ENCODE data around the gene NRROS.
A peak's percentile ranks its signal among the peaks of the same experiment; 100 is the strongest.
"Not testable (repeated sequence)": the region's sequence is repeated elsewhere in the genome, so short reads cannot be mapped to it uniquely, and the experiment has no call there.

Gene NRROS

DNA sequence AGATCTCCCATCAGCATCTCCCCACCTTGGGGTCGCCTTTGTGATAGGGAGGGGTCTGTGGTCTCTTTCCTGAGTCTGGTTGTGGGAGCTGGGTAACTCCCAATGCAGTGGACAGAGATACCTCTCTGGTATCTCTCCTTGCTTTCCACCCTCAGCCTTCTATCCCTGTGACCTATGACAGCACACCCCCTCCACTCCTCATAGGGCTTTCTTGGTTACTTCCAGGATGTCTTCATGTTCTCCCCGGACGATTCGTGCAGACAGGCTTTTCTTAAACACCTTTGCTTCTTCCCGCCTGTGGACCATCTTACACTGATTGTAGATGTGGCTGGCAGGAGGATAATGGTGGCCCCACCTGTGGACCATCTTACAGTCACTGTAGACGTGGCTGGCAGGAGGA lies 14.2 kb upstream of the NRROS start:
- DNase-seq: no peak

DNA sequence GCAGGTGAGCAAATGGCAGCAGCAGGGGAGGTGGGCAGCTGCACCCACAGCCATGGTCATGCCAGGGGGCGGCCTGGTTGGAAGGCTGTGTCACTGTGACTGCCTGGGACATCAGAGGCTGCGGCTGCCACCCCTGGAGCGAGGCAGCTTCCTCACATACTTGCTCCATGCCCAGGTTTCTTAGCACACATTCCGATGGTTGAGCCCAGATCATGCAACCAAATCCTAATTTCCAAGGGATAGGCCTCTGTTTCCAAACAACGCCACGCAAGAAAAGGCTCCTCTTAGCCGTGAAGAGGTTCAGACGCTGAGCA lies 11.6 kb upstream of the NRROS start:
- no peak for DNase-seq

DNA sequence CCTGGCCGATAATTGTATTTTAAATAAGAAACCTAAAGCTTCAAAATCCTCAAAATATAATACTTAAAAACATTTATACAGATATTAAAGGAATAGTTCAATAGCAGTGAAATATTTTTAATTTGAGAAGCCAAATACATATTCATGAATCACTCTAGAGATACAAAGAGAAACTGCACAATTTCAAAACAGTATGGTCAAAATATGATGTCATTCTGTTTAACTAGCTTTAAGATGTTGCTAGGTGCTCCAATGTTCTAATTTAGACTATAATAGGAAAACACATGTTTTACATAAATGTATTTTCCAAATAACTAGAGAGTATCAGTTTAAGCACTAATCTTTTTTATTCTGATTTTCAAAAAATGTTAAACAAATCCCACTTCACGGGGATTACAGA lies 10.3 kb upstream of the NRROS start:
- DNase-seq: no peak

DNA sequence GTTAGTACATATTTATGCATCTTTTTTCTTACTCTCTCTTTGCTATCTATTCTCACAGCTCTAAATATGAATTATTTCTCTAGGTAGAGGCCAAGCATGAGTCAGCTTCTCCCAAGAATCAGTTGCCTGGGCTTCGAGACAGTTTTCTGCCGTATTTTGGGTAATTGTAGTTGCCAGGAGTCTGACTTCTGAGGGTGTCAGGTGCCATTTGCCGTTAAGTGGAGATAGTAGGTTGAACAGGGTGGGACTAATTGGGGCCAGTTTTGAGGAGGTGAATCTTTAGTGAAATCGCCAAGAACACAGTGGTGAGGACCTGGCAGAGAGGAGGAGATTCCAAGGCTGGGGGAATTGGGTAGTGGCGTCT lies 7.8 kb upstream of the NRROS start:
- no peak for DNase-seq

GRCh38 chr3:196632046-196632751 lies 7.3 kb upstream of the NRROS start:
- DNase-seq: peak; percentile 57

GRCh38 chr3:196633555-196634151 lies 5.8 kb upstream of the NRROS start:
- DNase-seq: no peak

DNA sequence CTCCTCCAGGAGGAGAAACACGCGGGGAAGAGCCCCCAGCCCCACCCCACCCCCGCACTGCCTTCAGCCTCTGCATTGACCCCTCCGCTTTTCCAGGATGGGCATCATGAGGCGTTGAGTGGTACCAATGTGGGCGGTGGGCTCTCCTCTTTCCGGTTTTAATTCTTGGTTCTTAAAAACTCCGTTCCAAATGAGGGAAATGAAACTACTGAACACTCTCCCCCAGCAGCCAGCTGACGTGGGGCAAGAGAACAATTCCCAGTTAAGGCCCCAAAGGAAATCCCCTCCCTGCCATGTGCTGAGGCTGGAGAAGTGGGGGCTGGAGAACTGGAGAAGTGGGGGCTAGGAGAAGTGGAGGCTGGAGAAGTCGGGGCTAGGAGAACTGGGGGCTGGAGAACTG lies 5.3 kb upstream of the NRROS start:
- no peak for DNase-seq

DNA sequence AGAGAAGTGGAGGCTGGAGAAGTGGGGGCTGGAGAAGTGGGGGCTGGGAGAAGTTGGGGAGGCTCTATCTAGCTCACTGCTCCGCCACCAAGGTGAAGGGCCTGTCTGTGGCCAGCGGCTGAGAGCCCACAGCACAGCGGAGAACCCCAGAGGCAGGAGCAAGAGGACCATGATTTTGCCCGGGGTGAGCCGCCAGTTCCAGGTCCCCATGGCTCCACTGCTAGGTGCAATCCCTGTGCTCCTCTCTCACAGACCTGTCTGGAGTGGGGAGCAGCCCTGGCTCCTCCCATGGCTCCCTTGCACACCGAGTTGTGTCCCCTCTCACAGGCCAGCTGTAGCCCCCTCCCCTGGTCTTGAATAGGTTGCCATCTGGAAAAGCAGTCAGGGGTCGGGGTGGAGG lies 4.7 kb upstream of the NRROS start:
- DNase-seq: no peak

- DNase-seq: no peak
These were observed 2.8 kb upstream of the NRROS start for GRCh38 chr3:196636369-196637349.

GRCh38 chr3:196637941-196638340 lies 1.6 kb upstream of the NRROS start:
- not testable (repeated sequence) for DNase-seq

DNA sequence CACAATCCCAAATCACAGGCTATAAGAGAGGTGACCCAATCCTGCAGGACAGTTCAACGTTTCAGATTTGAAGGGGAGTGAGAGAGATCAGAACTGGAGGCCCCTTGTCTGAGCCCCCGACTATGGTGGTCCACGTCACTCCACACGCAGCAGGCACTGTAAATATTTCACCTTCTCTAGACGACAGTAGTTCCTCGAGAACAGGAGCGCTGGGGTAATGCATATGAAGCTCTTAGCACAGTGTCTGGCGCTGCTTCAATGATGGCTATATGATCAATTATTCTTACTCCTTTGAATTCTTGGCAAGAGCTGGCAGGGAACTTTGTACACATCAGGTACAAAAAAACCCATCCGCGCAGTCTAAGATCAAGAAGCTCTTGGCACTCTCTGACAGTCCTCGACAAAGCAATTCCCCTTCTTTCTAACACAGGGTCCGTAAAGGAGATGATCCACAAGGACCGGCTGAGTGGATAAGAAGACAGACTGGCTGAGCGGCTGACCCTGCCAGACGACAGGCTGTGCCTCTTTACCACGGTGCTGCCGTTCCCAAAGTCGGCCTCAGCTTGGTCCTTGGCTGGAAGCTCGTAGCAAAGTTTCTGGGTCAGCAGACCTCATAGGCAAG lies 522 bp upstream of the NRROS start:
- no peak for DNase-seq

- DNase-seq: no peak
These were observed 964 bp downstream of the NRROS start for GRCh38 chr3:196640297-196641018.

DNA sequence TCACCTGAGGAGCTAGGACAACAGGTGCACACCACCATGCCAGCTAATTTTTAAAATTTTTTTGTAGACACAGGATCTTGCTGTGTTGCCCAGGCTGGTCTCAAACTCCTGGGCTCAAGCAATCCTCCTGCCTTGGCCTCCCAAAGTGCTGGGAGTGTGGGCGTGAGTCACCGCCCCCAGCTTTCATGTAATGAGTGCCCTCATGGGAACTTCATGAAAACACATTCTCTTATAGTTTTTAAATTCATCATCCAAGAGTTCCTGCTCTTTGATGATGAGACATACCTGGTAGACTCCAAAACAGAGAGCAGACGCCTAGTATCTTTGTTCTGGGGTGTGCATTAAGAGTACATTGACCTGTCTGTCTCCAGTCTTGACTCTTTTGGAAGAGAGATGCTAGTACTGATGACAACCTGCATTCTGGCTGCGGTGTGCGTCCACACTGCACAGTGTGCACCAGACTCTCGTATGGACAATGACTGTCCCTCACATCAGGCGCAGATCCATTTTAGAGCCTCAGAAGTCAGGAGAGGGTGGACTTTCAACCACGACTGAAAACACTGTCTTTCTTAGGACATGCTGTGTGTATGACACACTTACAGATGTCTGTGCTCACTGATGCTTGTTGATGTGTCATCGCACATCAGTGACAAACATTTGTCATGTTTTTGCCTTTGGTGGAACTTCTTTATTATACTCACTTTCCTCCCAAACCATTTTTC lies 2.0 kb downstream of the NRROS start:
- no peak for DNase-seq

- DNase-seq: no peak
These were observed 2.9 kb downstream of the NRROS start for GRCh38 chr3:196642434-196642833.

DNA sequence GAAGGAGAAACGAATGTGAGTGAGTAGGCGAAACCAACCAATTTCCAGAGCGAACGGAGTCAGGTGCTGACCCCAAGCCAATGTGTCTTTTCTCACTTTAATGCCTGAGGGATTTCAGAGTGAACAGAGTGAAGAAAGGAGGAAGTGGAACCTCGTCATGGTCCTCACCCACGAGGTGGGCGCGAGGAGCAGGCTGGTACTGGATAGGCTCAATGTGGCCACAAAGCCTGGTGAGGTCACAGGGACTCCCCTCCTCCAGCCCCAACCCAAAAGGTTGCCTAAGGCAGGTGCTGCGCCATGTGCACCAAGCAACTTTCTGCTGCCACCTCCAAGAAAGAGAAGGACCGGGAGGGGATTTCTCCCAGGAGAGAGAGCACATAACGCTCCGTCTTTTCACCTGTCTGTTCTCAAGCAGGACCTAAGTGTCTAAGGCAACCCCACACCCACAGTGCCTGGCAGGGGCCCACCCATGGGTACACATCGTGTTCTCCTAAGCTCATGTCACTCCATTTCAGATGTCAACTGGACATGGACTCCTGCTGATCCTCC lies 3.8 kb downstream of the NRROS start:
- no peak for DNase-seq

DNA sequence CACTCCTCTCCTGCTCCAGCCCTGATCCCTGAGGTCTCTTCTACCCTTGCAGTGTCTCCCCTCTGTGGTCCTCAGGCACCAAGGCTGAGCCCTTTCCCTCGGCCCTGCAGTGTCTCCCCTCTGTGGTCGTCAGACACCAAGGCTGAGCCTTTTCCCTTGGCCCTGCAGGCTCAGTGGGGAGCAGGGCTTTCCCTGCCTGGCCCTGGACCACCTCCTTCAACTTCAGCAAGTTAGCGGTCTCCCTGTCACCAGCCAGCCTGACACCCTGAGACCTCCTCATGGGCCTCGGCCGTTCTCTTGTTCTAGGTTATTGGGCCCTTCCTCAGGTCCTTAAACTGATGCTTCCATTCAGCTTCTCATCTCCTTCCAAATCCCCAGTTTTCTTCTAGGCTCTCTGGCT lies 4.3 kb downstream of the NRROS start:
- no peak for DNase-seq

DNA sequence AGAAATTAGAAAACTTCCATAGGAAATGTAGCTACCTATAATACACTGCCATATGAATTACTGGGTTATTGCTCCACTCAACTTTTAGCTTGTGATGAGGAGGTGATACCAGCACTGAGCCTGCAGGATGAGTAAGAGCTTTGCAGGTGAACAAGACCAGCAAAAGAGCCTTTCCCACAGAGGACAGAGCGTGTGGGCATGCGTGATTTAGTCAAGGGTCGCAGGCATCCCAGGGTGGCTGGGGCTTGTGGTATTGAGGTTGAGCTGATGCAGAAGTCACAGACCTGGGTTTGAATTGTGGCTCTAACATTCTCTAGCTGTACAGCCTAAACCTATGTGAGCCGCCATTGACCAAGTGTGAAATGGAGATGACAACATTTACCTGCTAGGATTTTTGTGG lies 5.6 kb downstream of the NRROS start:
- no peak for DNase-seq

DNA sequence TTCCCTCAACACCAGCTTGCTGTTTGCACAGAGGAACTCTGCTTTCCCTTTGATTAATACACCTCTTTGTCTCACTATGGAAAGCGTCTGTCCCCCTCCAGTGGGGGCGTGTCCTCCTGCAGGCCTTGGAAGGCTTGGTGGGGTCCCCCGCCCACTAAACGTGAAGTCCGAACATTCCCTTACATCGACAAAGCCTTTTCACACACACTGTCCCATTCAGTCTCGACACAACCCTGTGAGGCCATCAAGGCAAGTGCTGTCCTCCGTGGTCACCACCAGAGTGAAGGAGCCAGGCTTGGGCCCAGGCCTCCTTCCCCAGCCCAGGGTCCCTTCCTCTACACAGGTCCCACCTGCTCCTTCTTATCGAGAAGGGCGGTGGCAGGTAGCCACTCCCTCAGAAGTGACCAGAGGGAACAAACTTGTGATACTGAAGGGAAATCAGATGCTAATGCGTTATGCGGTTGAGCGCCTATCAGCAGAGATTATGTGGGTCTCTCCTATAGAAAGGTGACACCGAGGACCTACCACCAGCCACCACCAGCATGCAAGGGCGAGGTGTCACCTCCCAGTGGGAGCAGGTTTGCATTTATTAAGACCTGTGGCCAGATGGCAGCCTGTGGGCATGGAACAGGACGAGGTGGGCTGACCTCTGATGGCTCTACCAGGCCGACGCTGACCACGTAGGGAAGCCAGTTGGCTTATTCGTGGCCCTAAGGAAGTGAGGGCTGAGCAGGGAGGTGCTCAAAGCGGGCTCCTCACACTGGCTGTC lies 6.6 kb downstream of the NRROS start:
- DNase-seq: no peak

- no peak for DNase-seq
These were observed 7.2 kb downstream of the NRROS start for GRCh38 chr3:196646666-196647216.

DNA sequence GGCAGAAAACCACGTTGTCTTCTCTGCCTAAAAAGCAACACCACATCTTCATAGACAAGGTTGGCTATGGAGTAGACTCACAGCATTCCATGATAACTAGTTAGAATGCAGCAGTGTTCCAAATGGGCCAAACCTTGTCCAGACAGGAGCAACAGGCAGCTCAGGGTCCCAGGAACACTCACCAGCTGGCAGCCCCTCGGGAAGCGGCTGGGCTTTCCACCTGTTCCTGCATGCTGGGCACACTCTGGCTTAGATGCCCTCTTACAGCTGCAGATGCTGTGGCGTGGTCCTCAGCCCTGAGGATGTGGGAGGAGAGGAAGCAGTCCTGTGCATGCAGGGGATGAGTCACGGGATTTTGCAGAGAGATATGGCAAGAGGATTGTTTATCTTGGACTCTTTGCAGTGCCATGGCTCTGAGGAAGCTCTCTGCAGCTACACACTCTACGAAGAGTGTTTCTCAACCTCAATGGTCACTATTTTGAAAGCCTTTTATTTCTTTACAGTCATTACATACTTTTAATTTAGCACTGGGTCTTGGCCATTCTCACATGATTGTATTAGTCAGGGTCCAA lies 11.3 kb downstream of the NRROS start:
- DNase-seq: peak; percentile 43
